Hematopoietic multipotent progenitor cell treated with erythropoietin and hydrocortisone succinate and interleukin-3 and kit ligand, for 15 days (in vitro differentiated cells): ENCODE measurements around the gene ZNF766.
"Not testable (repeated sequence)": the region's sequence is repeated elsewhere in the genome, so short reads cannot be mapped to it uniquely, and the experiment has no call there.

ENCODE experiments used
- DNase-seq: peaks from one replicate; pipeline ENCODE4 v3.0.0-alpha.2; 2015; ENCODE audit warnings: low spot score

The ZNF766 gene

DNA sequence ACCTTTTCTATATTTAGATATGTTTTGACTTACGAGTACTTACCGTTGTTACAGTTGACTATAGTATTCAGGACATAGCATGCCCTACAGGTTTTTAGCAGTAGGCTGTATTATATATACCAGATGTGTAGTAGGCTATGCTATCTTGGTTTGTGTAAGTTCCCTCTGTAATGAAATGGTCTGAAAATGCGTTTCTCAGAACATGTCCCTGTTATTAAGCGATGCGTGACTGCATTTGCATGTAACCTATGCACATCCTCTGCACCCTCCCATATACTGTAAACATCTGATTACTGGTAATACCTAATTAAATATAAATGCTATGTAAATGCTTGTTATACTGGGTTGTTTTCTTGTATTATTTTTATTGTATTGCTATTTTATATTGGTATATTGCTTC lies 6.6 kb downstream of the ZNF766 start:
- DNase-seq, result no peak

DNA sequence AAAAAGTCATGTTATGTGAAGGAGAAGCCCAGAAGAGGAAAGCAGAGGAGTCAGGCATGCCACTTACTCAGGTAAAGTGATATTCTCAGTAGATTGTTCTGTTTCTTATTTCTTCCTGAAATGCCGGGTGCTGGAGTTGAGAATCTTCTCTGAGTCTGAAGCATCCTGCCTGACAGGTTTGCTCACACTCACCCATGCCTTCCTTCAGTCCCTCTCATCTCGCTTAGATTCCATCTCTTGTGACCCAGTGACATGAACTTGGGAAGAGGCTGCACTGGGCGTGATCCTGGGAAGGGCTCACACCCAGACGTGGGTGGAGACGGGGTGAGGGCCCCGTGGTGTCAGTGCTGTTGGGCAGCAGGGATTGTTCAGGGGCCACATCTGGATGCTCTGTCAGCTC lies 8.1 kb downstream of the ZNF766 start:
- no peak for DNase-seq

DNA sequence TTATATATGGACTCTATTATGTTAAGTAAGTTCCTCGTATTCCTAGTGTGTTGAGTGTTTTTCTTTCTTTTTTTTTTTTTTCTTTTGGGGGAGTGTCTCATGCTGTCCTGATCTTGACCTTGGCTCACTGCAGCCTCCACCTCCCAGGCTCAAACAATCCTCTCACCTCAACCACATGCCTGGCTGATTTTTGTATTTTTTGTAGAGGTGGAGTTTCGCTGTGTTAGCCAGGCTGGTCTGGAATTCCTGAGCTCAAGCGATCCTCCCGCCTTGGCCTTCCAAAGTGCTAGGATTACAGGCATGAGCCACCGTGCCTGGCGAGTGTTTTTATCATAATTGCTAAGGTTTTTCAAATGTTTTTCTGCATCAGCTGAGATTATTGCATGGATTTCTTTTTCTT lies 16.9 kb downstream of the ZNF766 start:
- DNase-seq, result no peak

DNA sequence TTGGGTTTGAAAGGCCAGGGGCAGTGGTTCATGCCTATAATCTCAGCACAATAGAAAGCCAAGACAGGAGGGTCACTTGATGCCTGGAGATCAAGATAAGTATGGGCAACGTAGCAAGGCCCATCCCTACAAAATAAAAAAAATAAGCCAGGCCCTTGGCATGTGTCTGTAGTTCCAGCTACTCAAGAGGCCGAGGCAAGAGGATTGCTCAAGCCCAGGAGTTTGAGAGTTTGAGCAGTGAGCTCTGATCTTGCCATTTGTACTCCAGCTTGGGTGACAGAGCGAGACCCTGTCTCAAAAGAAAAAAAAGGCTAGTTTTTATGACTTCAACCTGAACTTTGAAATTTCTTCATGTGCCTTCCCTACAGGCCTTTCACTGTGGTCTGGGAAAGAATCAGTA lies 22.4 kb downstream of the ZNF766 start:
- DNase-seq, result no peak

DNA sequence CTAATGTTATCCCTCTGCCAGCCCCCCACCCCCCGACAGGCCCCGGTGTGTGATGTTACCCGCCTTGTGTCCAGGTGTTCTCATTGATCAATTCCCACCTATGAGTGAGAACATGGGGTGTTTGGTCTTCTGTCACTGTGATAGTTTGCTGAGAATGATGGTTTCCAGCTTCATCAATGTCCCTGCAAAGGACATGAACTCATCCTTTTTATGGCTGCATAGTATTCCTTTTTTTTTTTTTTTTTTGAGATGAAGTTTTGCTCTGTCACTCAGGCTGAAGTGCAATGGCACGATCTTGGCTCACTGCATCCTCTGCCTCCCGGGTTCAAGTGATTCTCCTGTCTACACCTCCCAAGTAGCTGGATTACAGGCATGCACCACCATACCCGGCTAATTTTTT lies 23.6 kb downstream of the ZNF766 start:
- not testable (repeated sequence) for DNase-seq

DNA sequence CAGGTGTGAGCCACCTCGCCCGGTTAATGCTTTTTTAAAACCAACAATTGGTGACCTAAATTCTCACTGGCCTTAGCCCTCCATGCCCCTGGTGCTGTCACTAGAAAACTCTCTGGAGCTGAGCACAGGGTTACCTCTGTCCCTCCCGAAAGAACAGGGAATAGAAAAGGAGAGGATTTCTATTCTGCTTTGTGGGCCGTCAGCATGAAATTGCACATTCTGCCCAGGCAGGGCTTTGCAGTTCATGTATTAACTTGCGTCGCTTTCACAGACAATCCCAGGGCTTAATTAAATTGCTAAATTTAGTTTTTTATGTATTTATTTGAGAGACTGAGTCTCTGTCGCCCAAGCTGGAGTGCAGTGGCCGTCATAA lies 27.0 kb downstream of the ZNF766 start:
- no peak for DNase-seq

DNA sequence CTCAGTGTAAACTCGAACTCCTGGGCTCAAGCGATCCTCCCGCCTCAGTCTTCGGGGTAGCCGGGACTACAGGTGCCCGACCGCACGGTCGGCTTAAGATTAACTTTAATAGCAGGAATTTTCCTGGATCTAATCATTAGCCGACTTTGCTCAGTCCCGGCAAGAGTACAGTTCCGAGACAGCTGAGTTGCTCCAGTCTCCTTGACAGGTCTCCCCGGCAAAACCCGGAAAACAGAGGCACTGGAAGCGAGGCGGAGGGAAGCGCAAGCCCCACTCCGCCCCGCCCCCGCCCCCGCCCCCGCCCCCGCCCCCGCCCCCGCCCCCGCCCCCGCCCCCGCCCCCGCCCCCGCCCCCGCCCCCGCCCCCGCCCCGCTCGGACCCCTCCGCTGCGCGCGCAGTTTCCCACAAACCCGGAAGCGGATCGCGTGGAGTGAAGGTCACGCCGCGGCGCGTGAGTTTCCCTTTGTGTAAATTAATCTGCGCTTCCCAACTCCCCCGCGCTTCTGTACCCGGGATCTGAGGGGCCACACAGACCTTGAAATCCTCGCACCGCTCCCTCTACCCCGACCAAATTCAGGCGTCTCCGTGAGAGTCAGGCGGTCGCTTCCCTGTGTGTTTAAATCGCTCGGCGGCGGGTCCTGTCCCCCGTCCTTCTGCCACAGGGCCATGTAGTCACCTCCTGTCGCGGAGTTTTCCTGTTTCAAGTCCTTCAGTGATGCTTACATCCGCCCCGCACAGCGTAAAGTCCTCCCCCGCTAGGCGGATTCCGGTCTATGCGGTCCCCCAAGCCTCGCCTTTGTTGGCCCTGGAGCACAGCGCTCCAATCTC lies 27.6 kb downstream of the ZNF766 start, which contains the start of gene ZNF480:
Gene ZNF480 (plus strand): TSS at position 397 of the 828 bp plus-strand sequence. CDS start 3,244 bp downstream, outside the sequence.
- peak; percentile 81 for DNase-seq

DNA sequence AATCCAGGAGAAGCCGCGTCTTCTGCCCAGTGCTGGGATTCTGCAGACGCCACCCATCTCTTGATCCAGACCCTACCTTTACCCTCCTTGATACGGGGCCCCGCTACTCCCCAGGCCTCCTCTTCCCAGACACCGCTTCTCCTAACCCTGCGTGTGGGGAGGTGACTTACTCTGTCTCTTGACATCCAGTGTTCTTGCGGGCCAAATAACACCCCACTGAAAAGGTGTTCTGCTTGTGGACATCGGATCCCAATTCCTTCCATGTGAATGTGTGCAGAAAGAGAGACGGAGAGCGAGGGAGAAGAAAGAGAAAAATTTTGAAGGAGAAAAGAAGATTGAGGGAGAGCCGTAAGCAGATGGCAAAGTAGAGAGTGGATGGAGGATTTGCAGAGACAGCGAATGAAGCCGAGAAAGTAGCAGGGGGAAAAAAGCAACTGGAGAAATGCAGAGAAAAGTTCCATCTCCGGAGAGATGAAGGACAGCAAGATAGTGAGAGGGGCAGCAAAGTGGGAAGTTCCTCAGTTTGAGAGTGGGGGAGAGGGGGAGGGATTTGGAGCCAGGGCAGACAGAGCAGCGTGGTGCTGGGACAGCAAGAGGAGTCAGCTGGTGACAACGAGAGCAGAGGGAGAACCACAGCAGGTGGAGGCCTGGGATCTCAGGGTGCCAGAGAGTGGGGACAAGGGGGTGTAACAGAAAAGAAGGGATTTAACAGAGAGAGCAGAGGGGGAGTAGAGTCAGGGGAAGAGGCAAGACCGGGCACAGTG lies 28.4 kb downstream of the ZNF766 start:
- DNase-seq, result no peak

DNA sequence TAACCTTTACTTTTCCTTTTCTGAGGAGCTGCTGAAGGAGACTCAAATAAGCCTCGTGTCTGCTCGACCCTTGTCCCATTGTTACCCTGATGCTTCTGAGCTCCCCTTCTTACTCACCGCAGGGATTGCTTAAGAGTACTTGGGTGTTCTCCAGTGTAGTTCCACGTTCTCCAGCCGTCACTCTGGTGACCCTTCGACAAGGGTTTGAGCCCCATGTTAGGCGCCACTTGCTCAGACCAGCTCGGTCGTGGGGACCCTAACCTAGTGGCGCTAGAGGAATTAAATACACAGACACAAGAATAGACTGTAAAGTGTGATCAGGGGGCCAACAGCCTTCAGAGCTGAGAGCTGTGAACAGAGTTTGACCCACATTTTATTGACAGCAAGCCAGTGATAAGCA lies 37.9 kb downstream of the ZNF766 start:
- DNase-seq, result no peak

DNA sequence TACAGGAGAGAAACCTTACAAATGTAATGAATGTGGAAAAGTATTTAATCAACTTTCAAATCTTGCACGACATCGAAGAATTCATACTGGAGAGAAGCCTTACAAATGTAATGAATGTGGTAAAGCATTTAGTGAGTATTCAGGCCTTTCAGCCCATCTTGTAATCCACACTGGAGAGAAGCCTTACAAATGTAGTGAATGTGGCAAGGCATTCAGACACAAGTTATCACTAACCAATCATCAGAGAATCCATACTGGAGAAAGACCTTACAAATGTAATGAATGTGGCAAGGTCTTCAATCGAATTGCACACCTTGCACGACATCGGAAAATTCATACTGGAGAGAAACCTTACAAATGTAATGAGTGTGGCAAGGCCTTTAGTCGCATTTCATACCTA lies 53.0 kb downstream of the ZNF766 start:
- no peak for DNase-seq

DNA sequence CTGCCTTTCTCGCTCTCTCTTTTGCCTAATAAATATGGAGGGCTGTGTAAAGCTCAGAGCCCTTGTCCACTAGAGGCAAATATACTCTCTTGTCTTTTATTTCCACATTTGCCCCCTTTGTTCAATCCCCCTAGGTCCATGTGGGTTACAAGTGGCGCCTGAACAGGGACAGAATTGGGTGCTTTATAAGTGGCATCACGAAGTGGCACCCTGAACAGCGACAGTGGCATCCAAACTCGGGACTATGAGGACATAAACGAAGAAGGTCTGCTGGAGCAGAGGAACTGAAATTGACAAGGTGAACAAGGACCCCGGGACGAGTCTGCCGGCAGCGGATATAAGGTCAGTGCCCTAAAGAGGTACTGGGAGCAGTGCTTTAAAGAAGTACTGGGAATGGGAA lies 62.4 kb downstream of the ZNF766 start:
- DNase-seq, result no peak

DNA sequence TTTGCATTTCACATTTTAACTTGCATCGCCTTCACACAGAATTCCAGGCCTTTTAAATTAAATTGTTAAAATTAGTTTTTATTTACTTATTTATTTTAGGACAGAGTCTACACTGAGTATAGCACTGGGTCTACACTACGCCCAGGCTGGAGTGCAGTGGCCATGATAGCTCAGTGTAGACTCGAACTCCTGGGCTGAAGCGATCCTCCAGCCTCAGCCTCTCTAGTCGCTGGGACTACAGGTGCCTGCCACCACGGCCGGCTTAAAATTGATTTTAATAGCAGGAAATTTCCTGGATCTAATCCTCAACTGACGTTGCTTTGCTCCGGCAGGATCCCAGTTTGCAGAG lies 66.4 kb downstream of the ZNF766 start:
- no peak for DNase-seq

DNA sequence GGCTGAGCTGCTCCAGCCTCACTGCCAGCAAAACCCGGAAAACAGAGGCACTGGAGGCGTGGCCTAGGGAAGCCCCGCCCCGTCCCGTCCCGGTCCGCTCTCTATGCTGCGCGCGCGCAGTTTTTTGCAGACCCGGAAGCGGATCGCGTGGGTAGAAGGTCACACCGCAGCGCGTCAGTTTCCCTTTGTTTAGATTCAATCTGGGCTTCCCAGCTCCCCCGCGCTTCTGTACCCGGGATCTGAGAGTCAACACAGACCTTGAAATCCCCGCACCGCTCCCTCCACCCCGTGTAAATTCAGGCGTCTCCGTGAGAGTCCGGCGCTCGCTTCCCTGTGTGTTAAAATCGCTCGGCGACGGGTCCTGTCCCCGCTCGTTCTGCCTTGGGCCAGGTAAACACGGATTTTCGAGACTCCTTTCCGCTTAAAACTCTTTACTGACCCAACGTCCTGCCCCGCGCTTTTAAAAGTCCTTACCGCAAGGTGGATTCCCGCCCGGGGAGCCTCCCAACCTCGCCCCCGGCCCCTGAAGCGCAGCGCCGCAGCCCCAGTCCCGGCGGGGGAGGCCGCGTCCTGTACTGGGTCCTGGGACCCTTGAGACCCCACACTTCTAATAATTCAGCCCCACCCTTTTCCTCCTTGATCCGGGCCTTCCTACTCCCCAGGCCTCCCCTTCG lies 66.9 kb downstream of the ZNF766 start, which contains the start of gene ZNF610:
Gene ZNF610 (plus strand): TSS at position 127 of the 674 bp plus-strand sequence. CDS start 12,930 bp downstream, outside the sequence.
- peak; percentile 65 for DNase-seq

DNA sequence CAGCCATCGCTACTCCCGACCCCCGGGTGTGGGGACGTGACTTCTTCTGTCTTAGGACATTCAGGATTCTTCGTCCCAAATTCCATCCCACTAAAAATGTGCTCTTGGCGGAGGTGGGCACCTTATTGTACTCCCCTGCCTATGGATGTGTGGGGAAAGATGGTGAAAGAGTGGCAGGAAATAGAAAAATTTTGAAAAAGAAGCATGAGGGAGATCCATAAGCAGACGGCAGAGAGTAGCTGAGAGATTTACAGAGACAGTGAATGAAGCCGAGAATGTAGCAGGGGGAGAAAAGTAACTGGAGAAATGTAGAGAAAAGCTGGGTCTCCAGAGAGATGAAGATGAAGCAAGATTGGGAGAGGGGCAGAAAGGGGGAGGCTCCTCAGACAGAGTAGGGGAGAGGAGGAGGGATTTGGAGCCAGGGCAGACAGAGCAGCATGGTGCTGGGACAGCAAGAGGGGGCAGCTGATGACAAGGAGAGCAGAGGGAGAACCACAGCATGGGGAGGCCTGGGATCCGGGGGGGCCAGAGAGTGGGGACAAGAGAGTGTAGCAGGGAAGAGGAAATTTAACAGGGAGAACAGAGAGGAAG lies 67.5 kb downstream of the ZNF766 start:
- no peak for DNase-seq

DNA sequence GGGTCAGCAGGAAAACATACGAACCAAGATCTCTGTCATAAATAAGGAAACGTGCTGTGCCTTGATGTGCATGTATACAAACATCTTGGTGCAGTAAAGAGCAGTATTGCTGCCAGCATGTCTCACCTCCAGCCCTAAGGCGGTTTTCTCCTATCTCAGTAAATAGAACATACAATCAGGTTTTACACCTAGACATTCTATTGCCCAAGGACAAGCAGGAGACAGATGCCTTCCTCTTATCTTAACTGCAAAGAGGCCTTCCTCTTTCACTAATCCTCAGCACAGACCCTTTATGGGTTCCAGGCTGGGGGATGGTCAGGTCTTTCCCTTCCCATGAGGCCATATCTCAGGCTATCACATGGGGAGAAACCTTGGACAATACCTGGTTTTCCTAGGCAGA lies 69.6 kb downstream of the ZNF766 start:
- DNase-seq, result not testable (repeated sequence)

DNA sequence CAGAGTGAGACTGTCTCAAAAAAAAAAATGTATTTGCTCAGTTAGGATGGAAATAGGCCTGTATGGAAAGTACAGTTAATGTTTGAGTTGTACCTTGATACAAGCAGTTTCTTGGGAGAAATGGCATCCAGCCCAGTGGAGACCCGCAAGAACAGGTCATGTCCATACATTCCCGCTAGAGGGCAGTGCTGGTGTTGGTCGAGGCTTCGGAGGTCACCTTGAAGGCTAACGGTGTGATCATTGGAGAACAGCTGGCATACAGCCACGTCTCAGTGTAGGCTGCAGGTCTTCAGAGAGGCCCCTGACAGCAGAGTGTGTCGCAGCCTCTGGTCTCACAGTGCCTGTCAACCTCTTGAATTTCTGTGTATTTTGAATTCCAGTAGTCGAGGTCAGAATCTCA lies 74.2 kb downstream of the ZNF766 start:
- peak; percentile 21 for DNase-seq

DNA sequence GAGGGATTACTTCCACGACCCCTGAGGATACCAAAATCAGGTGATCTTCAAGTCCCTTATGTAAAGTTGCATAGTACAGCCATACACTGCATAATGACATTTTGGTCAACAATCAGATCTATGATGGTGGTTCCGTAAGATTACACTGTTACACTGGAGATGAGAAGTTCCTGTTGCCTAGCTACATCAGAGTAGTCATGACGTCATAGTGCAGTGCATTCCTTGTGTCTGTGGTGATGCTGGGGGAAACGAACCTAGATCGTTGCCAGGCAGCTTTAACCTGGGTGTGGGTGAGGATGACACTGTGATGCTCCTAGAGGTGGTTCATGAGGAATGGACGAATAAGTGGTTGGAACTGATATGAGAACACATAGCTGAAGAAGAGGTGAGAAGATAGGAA lies 75.8 kb downstream of the ZNF766 start:
- DNase-seq, result no peak
